ENCODE data around the gene GLDN.

DNA sequence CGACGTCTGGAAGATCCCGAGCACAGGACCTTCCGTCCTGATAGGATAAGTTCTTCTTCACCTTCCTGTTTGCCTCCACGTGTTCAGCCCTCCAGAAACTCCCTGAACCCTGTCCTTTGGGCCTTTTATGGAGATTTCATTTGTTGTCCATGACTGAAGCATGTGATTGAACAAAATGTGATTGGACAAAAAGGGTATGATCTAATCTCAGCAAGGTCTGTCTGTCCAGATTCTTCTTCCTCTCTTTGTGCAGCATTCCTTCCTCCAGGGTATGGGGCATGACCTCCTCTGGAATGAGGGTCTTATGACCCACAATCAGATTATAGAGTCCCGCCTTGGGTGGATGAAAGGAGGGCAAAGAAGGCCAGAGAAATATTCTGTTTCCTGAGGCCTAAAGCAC, 3.0 kb upstream of the GLDN start, which contains the start of gene CYP19A1:
- TF ChIP-seq, protein P1, sequence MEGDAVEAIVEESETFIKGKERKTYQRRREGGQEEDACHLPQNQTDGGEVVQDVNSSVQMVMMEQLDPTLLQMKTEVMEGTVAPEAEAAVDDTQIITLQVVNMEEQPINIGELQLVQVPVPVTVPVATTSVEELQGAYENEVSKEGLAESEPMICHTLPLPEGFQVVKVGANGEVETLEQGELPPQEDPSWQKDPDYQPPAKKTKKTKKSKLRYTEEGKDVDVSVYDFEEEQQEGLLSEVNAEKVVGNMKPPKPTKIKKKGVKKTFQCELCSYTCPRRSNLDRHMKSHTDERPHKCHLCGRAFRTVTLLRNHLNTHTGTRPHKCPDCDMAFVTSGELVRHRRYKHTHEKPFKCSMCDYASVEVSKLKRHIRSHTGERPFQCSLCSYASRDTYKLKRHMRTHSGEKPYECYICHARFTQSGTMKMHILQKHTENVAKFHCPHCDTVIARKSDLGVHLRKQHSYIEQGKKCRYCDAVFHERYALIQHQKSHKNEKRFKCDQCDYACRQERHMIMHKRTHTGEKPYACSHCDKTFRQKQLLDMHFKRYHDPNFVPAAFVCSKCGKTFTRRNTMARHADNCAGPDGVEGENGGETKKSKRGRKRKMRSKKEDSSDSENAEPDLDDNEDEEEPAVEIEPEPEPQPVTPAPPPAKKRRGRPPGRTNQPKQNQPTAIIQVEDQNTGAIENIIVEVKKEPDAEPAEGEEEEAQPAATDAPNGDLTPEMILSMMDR (IDR thresholded peaks at IDR 0.05) = no peak
- TF ChIP-seq POLR2A (IDR thresholded peaks at IDR 0.05) = no peak

Measured in vagina (tissue), 2 donors.